Measurements from ENCODE around the gene AFAP1. TPM values are rescaled to one million over a fixed set of nuclear protein-coding genes. Genes with fewer than 3 reads are reported as not detected.

The AFAP1 gene
- total RNA-seq, 1 donor from 2014 or later, result 28.7 TPM

DNA sequence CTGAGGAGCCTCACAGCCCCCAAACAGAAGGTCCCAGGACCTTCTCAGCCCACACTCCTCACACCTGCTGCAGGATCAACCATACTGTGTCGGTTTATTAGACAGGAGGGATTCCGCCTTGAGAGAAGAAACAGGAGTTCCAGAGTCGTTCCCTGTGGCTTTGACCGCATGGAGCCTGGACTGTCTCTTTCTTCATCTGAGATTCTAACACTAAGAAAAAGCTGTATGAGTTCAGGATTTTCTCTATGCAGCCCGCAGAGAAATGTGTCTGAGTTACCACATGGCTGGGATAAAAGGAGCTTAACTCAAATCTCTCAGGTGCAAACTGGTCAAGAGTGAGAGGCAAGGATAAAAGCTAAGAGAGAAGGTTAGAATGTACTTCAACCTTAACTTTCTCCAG is 126.7 kb downstream of the AFAP1 start:
- H3K27ac ChIP-seq, result peak overlapping the region; percentile 26
- H3K4me1 ChIP-seq, result peaks cover 27% of the 10 kb centered on the region
- H3K36me3 ChIP-seq, result peaks cover 16% of the 10 kb centered on the region
- no peaks in the 10 kb centered on the region for H3K27me3 ChIP-seq
- no peaks in the 10 kb centered on the region for H3K9me3 ChIP-seq
- H3K4me3 ChIP-seq, result no peak overlapping the region
- TF ChIP-seq CTCF (IDR thresholded peaks at IDR 0.05), result no peak
- intact Hi-C loops (cut with DNase I), result no loop called here
- no peak for DNase-seq
- no peak for ATAC-seq

- H3K27ac ChIP-seq, result peak overlapping the region; percentile 26
- no peak for TF ChIP-seq CTCF (IDR thresholded peaks at IDR 0.05)
- no peaks in the 10 kb centered on the region for H3K9me3 ChIP-seq
- intact Hi-C loops (cut with DNase I), result no loop called here
- ATAC-seq (no peak), DNase-seq (no peak)
- no peaks in the 10 kb centered on the region for H3K27me3 ChIP-seq
- peaks cover 33% of the 10 kb centered on the region for H3K4me1 ChIP-seq
- no peak overlapping the region for H3K4me3 ChIP-seq
- peaks cover 16% of the 10 kb centered on the region for H3K36me3 ChIP-seq
Observed at GRCh38 chr4:7812231-7812857, 127.3 kb downstream of the AFAP1 start.

DNA sequence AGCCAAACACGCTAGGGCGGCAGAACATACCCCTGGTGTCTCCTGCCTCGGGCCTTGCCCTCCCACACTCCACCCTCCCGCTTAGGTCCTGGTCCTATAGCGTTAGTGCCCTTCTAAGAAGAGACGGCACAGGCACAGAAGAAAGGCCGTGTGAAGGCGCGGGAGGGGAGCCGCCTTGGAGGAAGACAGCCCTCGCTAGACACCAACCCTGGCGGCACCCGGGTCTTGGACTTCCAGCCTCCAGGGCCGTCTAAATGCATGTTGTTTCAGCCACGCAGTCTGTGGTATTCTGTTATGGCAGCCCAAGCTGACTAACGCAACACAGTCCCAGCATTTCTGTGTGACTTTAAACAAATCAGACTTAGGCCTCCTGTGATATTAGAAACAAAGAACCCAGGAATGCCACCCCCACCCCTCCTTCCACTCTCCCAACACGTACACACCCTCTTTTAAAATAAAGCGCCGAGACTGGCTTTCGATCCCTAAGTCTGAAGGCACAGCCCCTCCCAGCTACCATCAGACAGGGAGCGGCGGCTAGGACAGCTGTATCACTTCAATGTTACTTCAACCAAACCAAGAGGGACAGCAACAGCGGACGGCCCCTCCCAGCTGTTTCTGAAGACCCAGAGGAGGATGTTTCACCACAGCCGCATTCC is 128.0 kb downstream of the AFAP1 start:
- peaks cover 16% of the 10 kb centered on the region for H3K36me3 ChIP-seq
- no peaks in the 10 kb centered on the region for H3K27me3 ChIP-seq
- peaks cover 40% of the 10 kb centered on the region for H3K4me1 ChIP-seq
- peak overlapping the region; percentile 73 for H3K27ac ChIP-seq
- H3K9me3 ChIP-seq, result no peaks in the 10 kb centered on the region
- peak; percentile 63 for ATAC-seq
- no peak for TF ChIP-seq CTCF (IDR thresholded peaks at IDR 0.05)
- no peak overlapping the region for H3K4me3 ChIP-seq
- intact Hi-C loops (cut with DNase I), result no loop called here
- DNase-seq, result no peak

DNA sequence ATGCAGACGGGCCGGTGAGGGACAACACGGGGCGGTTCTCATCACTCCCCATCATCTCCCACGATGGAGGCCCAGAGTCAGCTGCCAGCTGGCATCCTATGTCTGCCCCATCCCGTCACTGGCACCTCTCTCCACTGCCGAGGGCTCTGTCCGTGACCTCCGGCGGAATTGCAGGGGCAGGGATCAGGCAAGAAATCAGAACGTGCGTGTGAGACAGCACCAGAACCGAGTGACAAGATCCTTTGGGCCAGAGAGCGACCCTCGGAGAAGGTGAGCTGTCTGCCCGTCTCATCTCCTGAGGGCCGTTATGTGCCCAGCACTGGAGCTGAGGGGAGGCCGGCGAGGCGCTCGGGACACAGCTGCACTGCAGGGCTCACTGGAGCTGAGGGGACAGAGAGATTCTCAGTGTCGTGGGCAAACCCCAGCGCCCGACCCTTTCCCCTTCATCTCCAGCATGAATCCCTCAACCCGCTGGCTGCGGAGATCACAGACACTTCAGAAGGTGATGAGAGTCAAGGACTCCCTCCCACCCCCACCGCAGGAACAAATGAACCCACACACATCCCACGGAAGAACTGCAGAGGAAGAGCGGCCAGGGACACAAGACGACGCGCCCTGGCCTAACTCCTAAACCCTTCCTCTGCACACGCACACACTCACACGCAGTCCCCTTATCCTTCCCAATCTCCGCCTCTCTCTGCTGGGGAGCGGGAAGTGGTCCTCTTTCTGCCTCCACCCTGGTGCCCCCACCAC is 128.7 kb downstream of the AFAP1 start:
- no peak for TF ChIP-seq CTCF (IDR thresholded peaks at IDR 0.05)
- DNase-seq (peak; percentile 48), ATAC-seq (no peak)
- Histone ChIP-seq H3K27ac (peak overlapping the region; percentile 73), H3K4me3 (no peak overlapping the region), H3K9me3 (no peaks in the 10 kb centered on the region), H3K36me3 (peaks cover 16% of the 10 kb centered on the region), H3K27me3 (no peaks in the 10 kb centered on the region), H3K4me1 (peaks cover 46% of the 10 kb centered on the region)
- intact Hi-C loops (cut with DNase I), result no loop called here

DNA sequence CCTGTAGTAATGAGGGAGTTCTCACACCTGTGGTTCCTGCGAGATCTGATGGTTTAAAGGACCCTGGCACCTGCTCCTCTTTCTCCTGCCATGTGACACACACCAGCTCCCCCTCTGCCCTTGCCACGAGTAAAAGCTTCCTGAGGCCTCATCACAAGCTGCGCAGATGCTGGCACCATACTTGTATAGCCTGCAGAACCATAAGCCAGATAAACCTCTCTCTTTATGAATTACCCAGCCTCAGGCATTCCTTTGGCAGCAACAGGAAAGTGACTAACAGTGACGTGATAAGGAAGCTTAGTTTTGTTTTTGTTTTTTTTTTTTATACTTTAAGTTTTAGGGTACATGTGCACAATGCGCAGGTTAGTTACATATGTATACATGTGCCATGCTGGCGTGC is 130.9 kb downstream of the AFAP1 start:
- DNase-seq (peak; percentile 39), ATAC-seq (no peak)
- no peaks in the 10 kb centered on the region for H3K36me3 ChIP-seq
- H3K27me3 ChIP-seq, result no peaks in the 10 kb centered on the region
- peaks cover 64% of the 10 kb centered on the region for H3K4me1 ChIP-seq
- H3K27ac ChIP-seq, result no peak overlapping the region
- intact Hi-C loops (cut with DNase I), result no loop called here
- H3K4me3 ChIP-seq, result no peak overlapping the region
- no peaks in the 10 kb centered on the region for H3K9me3 ChIP-seq
- no peak for TF ChIP-seq CTCF (IDR thresholded peaks at IDR 0.05)
